Measurements from ENCODE around the gene CPNE8.

CPNE8 gene

GRCh38 chr12:38628288-38628687, 277.1 kb downstream of the CPNE8 start:
- TF ChIP-seq SIN3A (IDR thresholded peaks at IDR 0.05; ENCODE audit: borderline replicate concordance, insufficient read depth, low read length) = no peak
- no peak for TF ChIP-seq POLR2AphosphoS5 (IDR thresholded peaks at IDR 0.05; ENCODE audit: low read depth, low read length)
- TF ChIP-seq REST (IDR thresholded peaks at IDR 0.05; ENCODE audit: insufficient read depth in 1 of 2, low read depth in 2 of 2, low read length in 2 of 2) = no peak
- TF ChIP-seq TAF1 (IDR thresholded peaks at IDR 0.05; ENCODE audit: borderline replicate concordance, insufficient read depth, low read length) = no peak
- TF ChIP-seq FOXP2 (optimal IDR thresholded peaks at IDR 0.05; ENCODE audit: borderline replicate concordance, extremely low read depth, extremely low read length, insufficient read depth) = no peak

GRCh38 chr12:38625306-38625705, 280.1 kb downstream of the CPNE8 start:
- no peak for TF ChIP-seq TAF1 (IDR thresholded peaks at IDR 0.05; ENCODE audit: borderline replicate concordance, insufficient read depth, low read length)
- no peak for TF ChIP-seq POLR2AphosphoS5 (IDR thresholded peaks at IDR 0.05; ENCODE audit: low read depth, low read length)
- no peak for TF ChIP-seq FOXP2 (optimal IDR thresholded peaks at IDR 0.05; ENCODE audit: borderline replicate concordance, extremely low read depth, extremely low read length, insufficient read depth)
- TF ChIP-seq REST (IDR thresholded peaks at IDR 0.05; ENCODE audit: insufficient read depth in 1 of 2, low read depth in 2 of 2, low read length in 2 of 2) = no peak
- no peak for TF ChIP-seq SIN3A (IDR thresholded peaks at IDR 0.05; ENCODE audit: borderline replicate concordance, insufficient read depth, low read length)

GRCh38 chr12:38614171-38614570, 291.2 kb downstream of the CPNE8 start:
- no peak for TF ChIP-seq TAF1 (IDR thresholded peaks at IDR 0.05; ENCODE audit: borderline replicate concordance, insufficient read depth, low read length)
- TF ChIP-seq POLR2AphosphoS5 (IDR thresholded peaks at IDR 0.05; ENCODE audit: low read depth, low read length) = no peak
- TF ChIP-seq FOXP2 (optimal IDR thresholded peaks at IDR 0.05; ENCODE audit: borderline replicate concordance, extremely low read depth, extremely low read length, insufficient read depth) = no peak
- TF ChIP-seq SIN3A (IDR thresholded peaks at IDR 0.05; ENCODE audit: borderline replicate concordance, insufficient read depth, low read length) = no peak
- no peak for TF ChIP-seq REST (IDR thresholded peaks at IDR 0.05; ENCODE audit: insufficient read depth in 1 of 2, low read depth in 2 of 2, low read length in 2 of 2)

- TF ChIP-seq TAF1 (IDR thresholded peaks at IDR 0.05; ENCODE audit: borderline replicate concordance, insufficient read depth, low read length) (no peak), REST (IDR thresholded peaks at IDR 0.05; ENCODE audit: insufficient read depth in 1 of 2, low read depth in 2 of 2, low read length in 2 of 2) (no peak), FOXP2 (optimal IDR thresholded peaks at IDR 0.05; ENCODE audit: borderline replicate concordance, extremely low read depth, extremely low read length, insufficient read depth) (no peak)
Measured at GRCh38 chr12:38610808-38611350, 294.5 kb downstream of the CPNE8 start.

- no peak for TF ChIP-seq REST (IDR thresholded peaks at IDR 0.05; ENCODE audit: insufficient read depth in 1 of 2, low read depth in 2 of 2, low read length in 2 of 2)
- TF ChIP-seq SIN3A (IDR thresholded peaks at IDR 0.05; ENCODE audit: borderline replicate concordance, insufficient read depth, low read length) = no peak
- TF ChIP-seq FOXP2 (optimal IDR thresholded peaks at IDR 0.05; ENCODE audit: borderline replicate concordance, extremely low read depth, extremely low read length, insufficient read depth) = no peak
- no peak for TF ChIP-seq TAF1 (IDR thresholded peaks at IDR 0.05; ENCODE audit: borderline replicate concordance, insufficient read depth, low read length)
- TF ChIP-seq POLR2AphosphoS5 (IDR thresholded peaks at IDR 0.05; ENCODE audit: low read depth, low read length) = no peak
Measured at GRCh38 chr12:38607295-38607694, 298.1 kb downstream of the CPNE8 start.

Measured in PFSK-1 (cell line).